Urinary bladder (tissue), 4 donors: ENCODE measurements around the gene C1orf53. TPM values are rescaled to one million over a fixed set of nuclear protein-coding genes. Genes with fewer than 3 reads are reported as not detected.

Experiments used
- DNase-seq: peaks from one replicate; pipeline ENCODE4 v3.0.0-alpha.2; 2015; ENCODE audit errors: extremely low spot score
- H3K27ac ChIP-seq: one replicate; pipeline ENCODE4 v1.5.1; 2013; ENCODE audit warnings: low read depth, mild to moderate bottlenecking, moderate library complexity
- H3K36me3 ChIP-seq: one replicate; pipeline ENCODE4 v1.6.1; 2013; ENCODE audit warnings: mild to moderate bottlenecking, moderate library complexity; ENCODE audit not compliant: insufficient read depth
- H3K4me1 ChIP-seq: one replicate; pipeline ENCODE4 v1.6.1; 2013; ENCODE audit warnings: mild to moderate bottlenecking, moderate library complexity; ENCODE audit not compliant: insufficient read depth
- H3K4me3 ChIP-seq: one replicate; pipeline ENCODE4 v1.5.1; 2013; ENCODE audit warnings: low read depth, low read length
- WGBS: extraction: QIAGEN DNeasy Blood & Tissue Kit; methylation state at CpG from one replicate; pipeline ENCODE4 v1.1.7; 2013; 5-methylcytosine and 5-hydroxymethylcytosine counted together
- polyA plus RNA-seq: library from polyadenylated mRNA; stranded (reverse); fragments of 200-250 nt; gene quantifications from one replicate; pipeline ENCODE4 v1.2.3, GENCODE V29; 2013
- total RNA-seq: library from RNA; depleted of rRNA; stranded (reverse); fragments of >200 nt; gene quantifications from one replicate; pipeline ENCODE4 v1.2.3, GENCODE V29; 2014
- donor health status: healthy with polysubstance abuse.
- donor health status: healthy.

C1orf53 gene
- total and polyA plus RNA-seq, 2 donors: 1.4 to 2.2 TPM

GRCh38 chr1:197892684-197893083 lies 9.7 kb upstream of the C1orf53 start:
- no peak for DNase-seq
- no peak overlapping the region for H3K4me3 ChIP-seq
- H3K36me3 ChIP-seq: no peaks in the 10 kb centered on the region
- H3K27ac ChIP-seq: no peak overlapping the region
- no peaks in the 10 kb centered on the region for H3K4me1 ChIP-seq

GRCh38 chr1:197896301-197896700 lies 6.1 kb upstream of the C1orf53 start:
- no peaks in the 10 kb centered on the region for H3K4me1 ChIP-seq

GRCh38 chr1:197899037-197899436 lies 3.4 kb upstream of the C1orf53 start:
- WGBS: 91% methylated on average over 1 of the region's 1 CpG
- Histone ChIP-seq H3K4me3 (no peak overlapping the region), H3K4me1 (no peaks in the 10 kb centered on the region), H3K36me3 (no peaks in the 10 kb centered on the region), H3K27ac (no peak overlapping the region)
- DNase-seq: no peak

More at GRCh38 chr1:197896301-197896700, 6.1 kb upstream of the C1orf53 start:
- Histone ChIP-seq H3K27ac (no peak overlapping the region), H3K36me3 (no peaks in the 10 kb centered on the region), H3K4me3 (no peak overlapping the region)
- 75% methylated on average over 2 of the region's 2 CpGs for WGBS
- DNase-seq: no peak

GRCh38 chr1:197902131-197902453 lies 338 bp upstream of the C1orf53 start:
- peak overlapping the region; percentile 86 for H3K4me3 ChIP-seq
- H3K36me3 ChIP-seq: no peaks in the 10 kb centered on the region
- no peaks in the 10 kb centered on the region for H3K4me1 ChIP-seq
- no peak for DNase-seq
- peak overlapping the region; percentile 87 for H3K27ac ChIP-seq
- 21% methylated on average over 6 of the region's 6 CpGs for WGBS

GRCh38 chr1:197903196-197903514 lies 725 bp downstream of the C1orf53 start:
- DNase-seq: no peak
- 37% methylated on average over 3 of the region's 3 CpGs for WGBS
- H3K36me3 ChIP-seq: no peaks in the 10 kb centered on the region
- H3K4me3 ChIP-seq: peak overlapping the region; percentile 86
- no peak overlapping the region for H3K27ac ChIP-seq
- no peaks in the 10 kb centered on the region for H3K4me1 ChIP-seq

- H3K36me3 ChIP-seq: no peaks in the 10 kb centered on the region
- no peak overlapping the region for H3K4me3 ChIP-seq
- H3K27ac ChIP-seq: no peak overlapping the region
- no peak for DNase-seq
- H3K4me1 ChIP-seq: no peaks in the 10 kb centered on the region
- 46% methylated on average over 11 of the region's 11 CpGs for WGBS
Observed at GRCh38 chr1:197904126-197904787, 1.8 kb downstream of the C1orf53 start.

- Histone ChIP-seq H3K4me3 (no peak overlapping the region), H3K27ac (no peak overlapping the region), H3K4me1 (no peaks in the 10 kb centered on the region), H3K36me3 (no peaks in the 10 kb centered on the region)
- 41% methylated on average over 5 of the region's 5 CpGs for WGBS
- no peak for DNase-seq
Observed at GRCh38 chr1:197905699-197906351, 3.4 kb downstream of the C1orf53 start.

GRCh38 chr1:197907846-197908616 lies 5.6 kb downstream of the C1orf53 start:
- Histone ChIP-seq H3K36me3 (no peaks in the 10 kb centered on the region), H3K27ac (no peak overlapping the region), H3K4me1 (no peaks in the 10 kb centered on the region), H3K4me3 (no peak overlapping the region)
- 30% methylated on average over 3 of the region's 3 CpGs for WGBS
- no peak for DNase-seq

- H3K4me1 ChIP-seq: no peaks in the 10 kb centered on the region
- no peak overlapping the region for H3K27ac ChIP-seq
- H3K36me3 ChIP-seq: no peaks in the 10 kb centered on the region
- no peak overlapping the region for H3K4me3 ChIP-seq
- 6% methylated on average over 14 of the region's 14 CpGs for WGBS
- DNase-seq: no peak
Observed at GRCh38 chr1:197908716-197909220, 6.3 kb downstream of the C1orf53 start.

GRCh38 chr1:197909384-197909783 lies 7.0 kb downstream of the C1orf53 start:
- Histone ChIP-seq H3K4me1 (no peaks in the 10 kb centered on the region), H3K4me3 (no peak overlapping the region), H3K27ac (no peak overlapping the region), H3K36me3 (no peaks in the 10 kb centered on the region)
- no peak for DNase-seq
- WGBS: 13% methylated on average over 8 of the region's 8 CpGs

GRCh38 chr1:197910120-197910991 lies 7.9 kb downstream of the C1orf53 start:
- no peak for DNase-seq
- Histone ChIP-seq H3K36me3 (no peaks in the 10 kb centered on the region), H3K27ac (no peak overlapping the region), H3K4me1 (no peaks in the 10 kb centered on the region), H3K4me3 (peak overlapping the region; percentile 10)
- WGBS: 4% methylated on average over 37 of the region's 37 CpGs

- no peaks in the 10 kb centered on the region for H3K4me1 ChIP-seq
- no peak overlapping the region for H3K27ac ChIP-seq
- peak overlapping the region; percentile 10 for H3K4me3 ChIP-seq
- DNase-seq: no peak
- 1% methylated on average over 47 of the region's 47 CpGs for WGBS
- H3K36me3 ChIP-seq: no peaks in the 10 kb centered on the region
Observed at GRCh38 chr1:197911111-197911856, 8.9 kb downstream of the C1orf53 start.
